Kidney glomerular epithelial cell (primary cell): ENCODE measurements around the gene IGLL5.
"Not testable (repeated sequence)": the region's sequence is repeated elsewhere in the genome, so short reads cannot be mapped to it uniquely, and the experiment has no call there.

ENCODE experiments used
- DNase-seq: peaks from one replicate; lab custom pipeline; 2025; lab: John Stamatoyannopoulos, UW

IGLL5 gene

DNA sequence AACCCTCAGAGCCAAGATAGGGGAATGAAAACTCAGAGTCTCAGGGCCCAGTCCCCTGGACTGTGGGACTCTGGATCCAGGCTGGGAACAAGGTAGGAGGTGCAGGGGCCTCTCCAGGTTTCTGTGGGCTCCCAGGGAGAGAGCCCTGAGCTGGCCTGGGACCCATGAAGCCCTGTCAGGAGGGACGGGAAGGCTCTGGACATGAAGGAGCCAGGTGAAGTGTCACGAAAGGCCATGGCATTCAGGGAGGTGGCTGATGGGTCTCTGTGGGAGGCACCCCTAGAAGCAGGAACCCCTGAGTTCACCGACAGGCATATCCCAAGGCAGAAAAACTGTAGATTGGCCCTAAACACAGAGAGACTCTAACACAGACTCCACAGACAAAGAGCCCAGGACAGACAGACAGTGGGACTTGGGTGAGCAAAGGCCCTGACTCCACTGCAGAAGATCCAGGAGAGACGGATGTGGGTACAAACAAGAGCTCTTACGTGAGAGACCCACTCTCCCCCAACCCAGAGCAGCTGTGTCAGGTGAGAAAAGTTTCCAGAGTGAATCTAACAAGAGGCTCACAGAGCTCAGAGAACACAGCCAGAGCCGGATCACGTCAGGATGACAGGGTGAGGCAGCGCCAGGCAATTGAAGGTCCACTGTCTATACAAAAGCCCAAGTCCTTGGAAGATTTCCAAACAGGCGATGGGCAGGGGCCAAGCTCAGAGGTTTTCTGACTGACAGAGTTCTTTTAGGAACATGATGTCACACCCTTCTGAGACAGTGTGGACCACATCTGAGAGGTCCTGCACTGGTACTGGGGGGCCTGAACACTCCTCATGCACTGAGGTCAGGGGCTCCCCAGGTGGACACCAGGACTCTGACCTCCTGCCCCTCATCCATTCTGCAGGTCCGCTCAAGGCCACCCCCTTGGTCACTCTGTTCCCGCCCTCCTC is 27.4 kb downstream of the IGLL5 start:
- no peak for DNase-seq

DNA sequence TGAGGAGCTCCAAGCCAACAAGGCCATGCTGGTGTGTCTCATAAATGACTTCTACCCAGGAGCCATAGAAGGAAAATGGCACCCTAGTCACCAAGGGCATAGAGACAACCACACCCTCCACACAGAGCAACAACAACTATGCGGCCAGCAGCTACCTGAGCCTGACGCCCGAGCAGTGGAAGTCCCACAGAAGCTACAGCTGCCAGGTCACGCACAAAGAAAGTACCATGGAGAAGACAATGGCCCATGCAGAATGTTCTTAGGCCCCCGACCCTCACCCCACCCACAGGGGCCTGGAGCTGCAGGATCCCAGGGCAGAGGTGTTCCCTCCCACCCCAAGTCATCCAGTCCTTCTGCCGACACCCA is 28.0 kb downstream of the IGLL5 start:
- no peak for DNase-seq

DNA sequence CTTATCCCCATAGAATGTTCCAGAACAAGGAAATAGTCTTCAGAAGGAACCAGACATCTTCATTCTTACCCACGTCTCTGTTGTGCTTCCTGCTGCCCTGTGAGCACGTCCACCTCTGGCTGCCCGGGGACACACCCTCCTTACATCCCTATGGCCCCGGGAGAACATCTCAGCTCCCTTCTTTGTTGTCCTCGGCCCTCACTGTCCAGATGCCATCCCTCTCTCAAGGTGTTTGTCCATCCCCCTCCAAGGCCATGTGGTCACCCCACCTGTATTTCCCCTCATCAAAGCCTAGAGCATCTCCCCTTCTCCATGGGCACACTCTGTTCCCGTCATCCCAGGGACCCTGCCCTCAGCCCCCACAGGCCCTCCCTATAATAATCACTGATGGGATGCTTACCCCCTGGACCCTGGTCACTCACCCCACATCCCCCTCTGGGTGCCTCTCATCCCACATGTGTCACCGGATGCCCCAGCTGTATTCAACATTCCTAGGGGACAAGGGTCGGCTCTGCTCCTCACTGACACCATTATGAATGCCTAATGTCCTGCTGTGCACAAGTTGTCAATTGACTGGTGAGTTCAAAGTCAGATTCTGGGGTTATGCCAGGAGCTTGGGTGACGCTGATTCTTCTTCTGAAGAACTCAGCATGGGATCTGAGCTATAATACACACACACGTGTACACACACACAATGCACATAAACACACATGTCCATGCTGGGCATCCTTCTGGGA is 28.8 kb downstream of the IGLL5 start:
- no peak for DNase-seq

DNA sequence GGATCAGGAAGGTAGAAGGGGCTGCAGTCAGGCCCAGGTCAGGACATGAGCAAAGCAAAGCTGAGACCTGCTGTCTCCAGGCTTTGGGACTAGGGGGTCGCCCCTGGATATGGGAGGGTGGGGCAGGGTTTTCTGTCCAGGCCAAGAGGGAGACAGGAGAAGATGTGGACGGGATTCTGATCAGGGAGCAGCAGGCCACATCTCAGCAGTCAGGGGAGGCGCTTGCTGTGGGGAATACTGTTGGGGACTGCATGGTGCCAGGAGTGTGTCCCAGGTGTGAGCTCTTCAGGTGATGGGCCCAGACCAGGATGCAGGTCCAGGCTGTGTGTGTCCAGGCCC is 29.3 kb downstream of the IGLL5 start:
- no peak for DNase-seq

DNA sequence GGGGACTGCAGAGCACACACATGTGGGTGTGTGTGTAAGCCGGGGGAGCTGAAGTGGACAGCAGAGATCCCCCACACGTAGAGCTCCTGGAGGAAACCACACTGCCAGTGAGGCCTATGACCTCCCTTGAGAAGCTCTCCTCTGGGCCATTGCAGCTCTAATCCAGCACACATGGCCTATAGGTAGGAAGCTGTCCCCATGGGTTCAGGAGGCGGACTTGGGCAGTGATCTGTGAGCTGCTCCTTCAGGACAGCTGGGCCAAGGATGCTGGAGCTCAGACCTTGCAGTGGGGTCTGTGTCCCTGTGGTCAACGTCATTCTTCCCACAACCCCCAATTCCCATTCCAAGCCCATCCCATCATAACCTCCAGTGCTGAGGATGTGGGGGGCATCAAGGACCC is 29.8 kb downstream of the IGLL5 start:
- no peak for DNase-seq

DNA sequence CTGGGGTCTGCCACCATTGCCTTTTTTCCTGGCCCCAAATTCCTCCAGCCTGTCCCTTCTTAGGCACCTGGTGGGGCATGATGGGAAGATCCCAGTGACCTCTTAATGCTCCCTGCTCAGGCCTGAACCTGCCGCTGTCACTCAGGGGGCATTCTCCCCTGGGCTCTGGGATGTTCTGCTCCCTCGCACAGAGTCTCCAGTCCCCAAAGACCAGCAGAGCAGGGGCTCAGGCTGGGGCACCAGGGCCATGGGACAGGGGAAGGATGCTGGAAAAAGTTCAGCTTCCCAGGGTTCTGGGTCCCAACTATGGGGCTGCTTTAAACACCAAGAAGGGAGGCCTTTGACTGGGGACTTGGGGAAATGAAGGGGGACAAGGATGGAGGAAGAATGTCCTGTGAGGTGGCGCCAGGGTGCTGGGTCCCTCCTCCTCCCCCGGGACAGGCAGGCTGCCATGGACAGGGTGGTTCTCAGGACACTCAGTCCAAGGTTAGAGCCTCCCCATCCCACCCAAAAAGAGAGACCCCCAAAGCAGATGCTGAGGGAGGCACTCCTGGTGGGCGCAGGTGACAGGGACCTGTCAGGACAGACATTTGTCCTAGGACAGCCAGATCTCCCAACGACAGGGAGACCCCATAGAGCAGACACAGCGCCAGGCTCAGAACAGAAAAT is 30.8 kb downstream of the IGLL5 start:
- no peak for DNase-seq

DNA sequence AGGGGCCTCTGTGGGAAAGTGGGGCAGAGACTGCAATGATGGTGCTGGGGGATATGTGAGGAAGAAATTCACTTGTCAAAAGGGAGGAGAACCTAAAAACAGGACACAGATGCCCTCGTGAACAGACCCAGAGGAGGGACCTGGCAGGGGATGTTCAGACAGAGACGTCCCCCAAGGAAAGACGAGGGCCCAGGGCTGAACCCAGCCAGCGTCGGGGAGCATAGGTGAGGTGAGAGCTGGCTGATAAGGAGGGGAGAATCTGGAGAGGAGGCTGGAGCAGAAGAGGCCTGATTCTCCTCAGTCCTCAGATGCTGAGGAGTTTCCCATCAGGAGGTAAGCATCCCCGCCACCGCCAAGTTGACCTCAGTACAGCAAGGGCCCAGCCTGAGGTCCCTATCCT is 31.4 kb downstream of the IGLL5 start:
- no peak for DNase-seq

DNA sequence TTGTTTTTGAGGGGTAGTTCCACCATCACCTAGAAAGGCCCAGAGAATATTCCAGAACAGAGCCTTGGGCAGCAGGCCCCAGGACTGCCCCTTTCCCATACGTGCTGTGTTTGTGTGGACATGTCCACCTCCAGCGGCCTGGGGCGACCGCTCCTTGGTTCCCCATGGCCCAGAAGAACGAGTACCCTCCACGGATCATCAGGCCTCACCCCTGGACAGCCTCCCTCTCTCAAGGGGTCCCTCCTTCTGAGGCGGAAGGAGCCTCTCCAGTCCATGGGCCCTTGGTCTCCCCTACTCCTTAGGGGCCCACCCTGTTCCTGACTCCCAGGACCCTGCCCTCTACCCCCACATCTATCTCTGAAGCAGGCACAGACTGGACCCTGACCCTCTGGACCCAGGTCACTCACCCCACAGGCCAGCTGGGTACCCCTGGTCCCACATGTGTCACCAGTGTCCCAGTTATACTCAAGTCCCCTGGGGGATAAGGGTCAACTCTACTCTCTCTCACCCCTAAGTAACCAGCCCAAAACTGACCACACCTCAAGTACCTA is 32.6 kb downstream of the IGLL5 start:
- DNase-seq: no peak

DNA sequence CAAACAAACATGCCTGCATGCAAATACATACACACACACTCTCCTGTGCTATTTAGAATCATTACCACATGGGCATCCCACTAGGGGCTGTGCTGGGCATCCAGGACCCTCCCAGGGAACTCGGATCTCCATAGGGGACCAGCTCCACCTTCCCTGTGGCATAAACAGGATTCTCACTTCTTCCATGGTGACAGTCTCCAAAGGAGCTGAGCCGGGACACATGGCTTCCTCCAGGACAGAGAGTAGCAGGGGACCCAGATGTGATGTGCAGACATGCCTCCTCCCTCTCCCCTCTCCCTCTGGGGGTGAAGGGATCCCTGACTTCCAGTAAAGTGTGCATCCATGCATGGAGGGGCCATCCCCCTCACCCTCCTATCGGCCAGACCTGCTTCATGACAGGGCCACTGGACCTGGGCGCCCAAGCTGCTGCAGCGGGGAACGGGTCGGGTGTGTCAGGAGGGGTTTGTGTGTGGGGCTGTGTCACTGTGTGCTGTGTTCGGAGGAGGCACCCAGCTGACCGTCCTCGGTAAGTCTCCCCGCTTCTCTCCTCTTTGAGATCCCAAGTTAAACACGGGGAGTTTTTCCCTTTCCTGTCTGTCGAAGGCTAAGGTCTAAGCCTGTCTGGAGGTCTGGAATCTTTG is 33.4 kb downstream of the IGLL5 start:
- DNase-seq: no peak

DNA sequence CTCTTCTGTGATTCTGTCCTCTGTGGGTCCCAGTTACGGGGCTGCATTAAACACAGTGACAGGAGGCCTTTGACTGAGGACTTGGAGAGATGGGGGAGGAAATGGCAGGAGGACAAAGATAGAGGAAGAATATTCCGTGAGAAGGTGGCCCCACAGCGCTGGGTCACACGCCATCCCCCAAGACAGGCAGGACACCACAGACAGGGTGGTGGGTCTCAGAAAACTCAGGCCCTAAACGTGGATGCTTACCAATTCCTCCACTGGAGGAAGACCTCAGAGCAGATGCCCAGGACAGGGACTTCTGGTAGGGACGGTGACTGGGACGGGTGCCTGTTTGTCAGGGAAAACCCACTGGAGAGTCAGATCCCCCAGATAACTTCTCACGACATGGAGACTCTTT is 34.0 kb downstream of the IGLL5 start:
- no peak for DNase-seq

DNA sequence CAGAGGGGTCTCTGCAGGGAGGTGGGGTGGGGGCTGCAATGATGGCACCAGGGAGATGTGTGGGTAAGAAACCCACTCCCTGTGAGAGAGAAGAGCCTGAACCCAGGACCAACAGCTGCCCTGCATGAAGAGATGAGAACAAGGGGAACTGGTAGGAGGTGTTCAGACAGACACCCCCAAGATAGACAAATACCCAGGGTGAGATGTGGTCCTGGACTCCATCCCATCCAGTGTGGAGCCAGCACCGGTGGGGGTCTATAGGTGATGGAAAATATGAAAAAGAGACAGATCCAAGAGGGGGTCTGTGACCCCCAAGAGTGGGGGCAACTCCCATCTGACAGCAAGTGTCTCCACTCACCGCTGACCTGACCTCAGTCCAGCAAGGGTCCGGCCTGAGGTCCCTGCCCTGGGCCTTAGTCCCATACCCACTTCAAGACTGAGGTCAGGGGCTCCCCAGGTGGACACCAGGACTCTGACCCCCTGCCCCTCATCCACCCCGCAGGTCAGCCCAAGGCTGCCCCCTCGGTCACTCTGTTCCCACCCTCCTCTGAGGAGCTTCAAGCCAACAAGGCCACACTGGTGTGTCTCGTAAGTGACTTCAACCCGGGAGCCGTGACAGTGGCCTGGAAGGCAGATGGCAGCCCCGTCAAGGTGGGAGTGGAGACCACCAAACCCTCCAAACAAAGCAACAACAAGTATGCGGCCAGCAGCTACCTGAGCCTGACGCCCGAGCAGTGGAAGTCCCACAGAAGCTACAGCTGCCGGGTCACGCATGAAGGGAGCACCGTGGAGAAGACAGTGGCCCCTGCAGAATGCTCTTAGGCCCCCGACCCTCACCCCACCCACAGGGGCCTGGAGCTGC is 34.7 kb downstream of the IGLL5 start:
- not testable (repeated sequence) for DNase-seq

DNA sequence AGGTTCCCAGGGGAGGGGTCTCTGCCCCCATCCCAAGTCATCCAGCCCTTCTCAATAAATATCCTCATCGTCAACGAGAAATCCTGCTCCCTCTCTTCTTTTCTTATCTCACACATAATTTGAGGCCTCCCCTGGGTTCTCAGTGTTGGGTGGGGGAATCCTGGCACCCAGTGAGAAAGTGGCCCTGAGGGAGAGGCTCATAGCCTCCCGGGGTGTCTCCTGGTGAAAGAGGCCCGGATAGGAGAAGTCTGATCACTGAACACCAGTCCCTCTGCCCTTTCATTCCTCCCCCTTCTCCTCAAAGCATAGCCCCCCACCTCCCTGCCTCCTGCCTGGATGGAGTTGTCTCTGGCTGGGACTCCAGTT is 35.3 kb downstream of the IGLL5 start:
- DNase-seq: no peak

DNA sequence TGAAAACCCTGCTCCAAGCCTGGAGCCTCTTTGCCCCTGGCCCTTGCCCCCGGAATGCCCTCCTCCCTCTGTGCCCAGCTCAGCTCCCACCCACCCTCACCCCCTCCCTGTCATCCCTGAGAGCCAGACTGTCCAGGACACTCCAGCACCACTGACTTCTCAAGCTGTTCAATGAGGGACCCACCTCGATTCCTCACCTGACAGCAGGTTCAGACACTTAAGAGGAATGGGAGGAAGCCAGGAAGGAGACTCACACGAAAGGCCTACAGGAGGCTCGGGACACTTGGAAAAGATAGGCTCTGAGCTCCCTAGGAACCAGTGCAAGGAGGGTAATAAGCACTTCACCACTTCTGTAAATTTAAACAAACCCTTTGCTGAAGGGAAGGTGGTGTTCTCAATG is 35.8 kb downstream of the IGLL5 start:
- no peak for DNase-seq

DNA sequence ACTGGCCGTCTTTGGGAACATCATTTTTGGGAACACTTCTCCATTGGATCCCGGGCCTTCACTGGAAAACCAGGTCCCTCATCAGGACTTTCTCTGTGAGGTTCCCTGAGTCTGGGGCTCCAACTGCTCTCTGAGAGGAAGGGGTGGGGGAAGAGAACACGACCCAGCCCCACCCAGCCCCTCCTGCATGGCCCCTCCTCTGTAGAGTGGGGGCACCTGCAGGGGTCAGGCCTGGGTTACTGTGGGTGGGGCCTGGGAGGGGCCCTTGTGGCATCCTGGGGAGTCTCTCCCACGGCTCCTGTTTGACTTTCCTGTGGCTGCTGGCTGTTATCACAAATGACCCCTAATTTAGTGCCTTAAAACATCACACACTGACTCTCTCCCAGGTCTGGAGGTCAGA is 36.3 kb downstream of the IGLL5 start:
- DNase-seq: no peak

DNA sequence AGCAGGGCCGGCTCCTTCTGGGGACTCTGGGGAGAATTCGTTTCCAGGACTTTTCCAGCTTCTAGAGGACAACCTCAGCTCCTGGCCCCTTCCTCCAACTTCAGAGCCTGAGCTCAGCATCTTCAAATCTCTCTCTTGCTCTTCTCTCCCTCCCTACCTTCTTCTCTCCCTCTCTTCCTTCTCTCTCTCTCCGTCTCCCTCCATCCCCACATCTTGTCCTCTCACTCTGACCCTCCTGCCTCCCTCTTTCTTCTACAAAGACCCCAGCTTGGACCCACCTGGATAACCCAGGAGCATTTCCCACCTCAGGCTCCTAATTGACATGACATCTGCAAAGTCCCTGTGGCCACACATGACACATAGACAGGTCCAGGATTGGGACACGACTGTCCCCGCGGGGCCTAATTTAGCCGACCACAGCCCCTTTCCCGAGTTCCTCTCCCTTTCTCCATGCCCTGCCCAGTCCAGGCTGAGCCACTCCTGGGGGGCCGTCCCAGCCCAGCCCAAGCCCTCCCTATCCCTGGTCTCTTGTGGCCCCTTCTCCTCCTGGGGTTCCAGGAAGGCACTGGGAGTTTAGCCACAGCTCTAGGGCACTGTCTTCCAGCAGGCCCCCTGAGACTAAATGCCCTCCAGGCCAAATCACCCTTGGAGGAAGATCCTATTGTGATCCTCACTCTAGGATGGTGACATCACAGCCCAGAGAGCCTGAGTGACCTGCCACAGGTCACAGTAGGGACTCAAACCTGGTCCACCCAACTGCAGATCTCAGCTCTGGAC is 36.9 kb downstream of the IGLL5 start:
- DNase-seq: no peak

DNA sequence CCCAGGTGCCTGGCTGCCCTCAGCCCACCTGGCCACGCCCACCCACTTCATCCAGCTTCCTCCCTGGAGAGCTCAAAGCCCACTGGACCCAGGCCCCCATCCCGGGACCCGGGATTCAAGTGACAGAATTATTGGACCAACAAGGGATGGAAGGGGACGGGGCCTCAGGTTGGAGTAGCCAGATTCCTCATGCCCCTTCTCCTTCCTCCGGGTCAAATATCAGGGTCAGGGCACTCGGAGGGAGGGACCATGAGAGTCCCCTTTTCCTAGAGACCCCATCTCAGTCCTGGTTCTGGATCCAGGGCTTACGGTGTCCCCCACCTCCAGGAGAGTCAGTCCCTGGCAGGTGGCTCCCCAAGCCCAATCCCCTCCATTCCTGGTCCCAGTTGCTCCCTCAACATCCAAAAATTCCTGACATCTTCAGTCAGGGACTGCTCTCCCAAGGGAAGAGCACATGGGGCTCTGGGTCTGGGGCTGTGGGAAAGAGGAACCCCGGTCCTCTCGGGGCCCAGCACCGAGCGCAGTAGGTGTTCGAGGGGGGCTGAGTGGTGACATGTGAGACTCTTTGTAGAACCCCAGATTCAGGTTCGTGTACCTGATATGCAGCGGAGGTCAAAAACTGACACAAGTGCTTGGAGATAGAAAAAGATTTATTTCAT is 37.7 kb downstream of the IGLL5 start:
- DNase-seq: no peak

DNA sequence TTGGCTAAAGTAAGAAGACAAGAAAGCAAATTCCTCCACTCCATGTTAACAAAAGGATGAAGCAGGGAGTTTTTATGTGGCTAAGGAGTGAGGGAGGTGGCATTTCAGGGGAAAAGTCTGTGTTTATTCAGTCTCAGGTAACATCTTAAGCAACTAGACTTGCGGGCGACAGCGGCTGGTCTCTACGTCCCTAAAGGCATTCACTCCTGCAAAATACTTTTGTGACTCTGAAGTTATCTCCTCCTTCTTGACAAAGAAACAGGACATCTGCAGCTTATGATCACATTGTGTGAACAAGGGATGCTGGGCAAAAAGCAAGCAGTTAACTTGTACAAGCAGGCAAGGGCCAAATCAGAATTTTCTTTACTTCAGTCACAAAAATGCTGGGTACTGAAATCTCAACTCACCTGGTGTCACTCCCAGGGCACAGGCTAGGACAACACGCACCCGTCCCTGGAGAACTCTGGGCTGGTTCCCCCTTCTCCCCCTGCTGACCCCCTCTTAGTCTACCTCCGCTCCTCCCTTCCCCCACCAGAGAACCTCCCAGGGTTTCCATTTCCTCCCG is 38.3 kb downstream of the IGLL5 start:
- DNase-seq: no peak

DNA sequence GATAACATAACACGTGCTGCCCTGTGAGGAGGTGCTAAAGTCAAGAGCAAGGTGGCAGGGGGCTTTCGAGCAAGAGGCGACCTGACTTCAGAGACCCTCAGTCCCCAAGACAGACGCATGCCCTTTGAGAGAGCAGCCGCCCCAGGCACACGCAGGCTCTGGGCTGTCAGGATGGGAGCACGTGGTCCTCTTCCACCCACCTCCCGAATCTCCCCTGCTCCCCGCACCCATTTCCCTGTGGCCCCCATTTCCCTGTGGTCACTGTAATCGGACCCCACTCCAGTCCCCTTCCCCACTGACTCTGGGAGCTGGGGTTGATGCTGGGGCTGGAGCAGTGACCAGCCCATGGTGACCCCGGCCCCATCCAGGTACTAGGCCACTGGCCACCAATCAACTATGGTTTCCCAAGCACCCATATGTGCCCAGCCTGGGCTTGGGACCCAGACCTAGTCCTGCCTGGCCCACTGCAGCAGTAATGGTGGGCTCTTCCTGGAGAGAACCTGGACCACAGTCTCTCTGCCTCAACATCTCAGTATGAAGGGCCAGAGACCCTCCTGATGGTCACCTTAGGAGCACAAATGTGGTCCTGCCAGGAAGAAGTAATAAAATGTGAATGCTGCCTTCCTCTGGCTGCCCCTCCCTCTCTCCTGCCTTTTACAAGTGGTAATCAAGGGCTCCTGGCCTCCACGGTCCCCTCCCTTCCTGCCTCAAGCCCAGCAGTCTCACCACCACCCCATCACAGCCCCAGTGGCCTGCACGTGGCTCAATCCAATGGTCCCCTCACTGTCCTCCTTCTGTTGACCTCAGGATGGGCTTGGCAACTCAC is 39.0 kb downstream of the IGLL5 start:
- no peak for DNase-seq
